ENCODE measurements around the gene LYPD3.
A peak's percentile ranks its signal among the peaks of the same experiment; 100 is the strongest.
"Not testable (repeated sequence)": the region's sequence is repeated elsewhere in the genome, so short reads cannot be mapped to it uniquely, and the experiment has no call there.

LYPD3 gene

DNA sequence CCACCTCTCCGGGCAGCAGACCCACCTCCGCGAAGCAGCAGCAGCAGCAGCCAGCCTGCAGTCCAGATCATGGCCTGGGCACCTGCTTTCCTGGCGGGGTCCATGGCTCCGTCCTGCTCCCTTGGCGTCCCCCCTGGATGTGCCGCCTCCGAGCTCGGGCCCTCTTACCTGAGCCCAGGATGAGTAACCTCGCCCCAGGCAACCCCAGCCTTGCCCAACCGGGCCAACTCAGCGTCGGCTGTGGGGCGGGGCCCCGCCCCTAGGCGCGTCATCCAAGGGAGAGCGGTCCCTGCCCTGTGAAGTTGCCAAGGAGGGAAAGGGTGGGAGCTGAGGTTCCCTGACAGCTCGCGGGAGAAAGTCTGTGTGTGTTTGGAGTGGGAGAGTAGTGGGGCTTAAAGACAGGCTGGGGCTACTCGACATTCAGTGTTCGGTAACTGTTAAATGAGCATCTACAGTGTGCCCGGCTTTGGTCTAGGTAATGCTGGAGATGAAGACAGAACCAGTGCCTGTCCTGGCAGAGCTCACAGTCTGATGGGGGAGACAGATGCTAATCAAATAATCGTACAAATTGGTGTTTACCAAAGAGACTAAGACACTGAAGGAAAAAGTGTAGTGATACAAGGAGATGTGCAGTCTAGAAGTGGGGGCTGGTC lies at the start of gene LYPD3:
Gene LYPD3, minus strand, starts transcription at position 141 of the 653 bp plus-strand sequence. Its CDS starts 37 bp downstream, at position 104.
- TF ChIP-seq, protein P1, sequence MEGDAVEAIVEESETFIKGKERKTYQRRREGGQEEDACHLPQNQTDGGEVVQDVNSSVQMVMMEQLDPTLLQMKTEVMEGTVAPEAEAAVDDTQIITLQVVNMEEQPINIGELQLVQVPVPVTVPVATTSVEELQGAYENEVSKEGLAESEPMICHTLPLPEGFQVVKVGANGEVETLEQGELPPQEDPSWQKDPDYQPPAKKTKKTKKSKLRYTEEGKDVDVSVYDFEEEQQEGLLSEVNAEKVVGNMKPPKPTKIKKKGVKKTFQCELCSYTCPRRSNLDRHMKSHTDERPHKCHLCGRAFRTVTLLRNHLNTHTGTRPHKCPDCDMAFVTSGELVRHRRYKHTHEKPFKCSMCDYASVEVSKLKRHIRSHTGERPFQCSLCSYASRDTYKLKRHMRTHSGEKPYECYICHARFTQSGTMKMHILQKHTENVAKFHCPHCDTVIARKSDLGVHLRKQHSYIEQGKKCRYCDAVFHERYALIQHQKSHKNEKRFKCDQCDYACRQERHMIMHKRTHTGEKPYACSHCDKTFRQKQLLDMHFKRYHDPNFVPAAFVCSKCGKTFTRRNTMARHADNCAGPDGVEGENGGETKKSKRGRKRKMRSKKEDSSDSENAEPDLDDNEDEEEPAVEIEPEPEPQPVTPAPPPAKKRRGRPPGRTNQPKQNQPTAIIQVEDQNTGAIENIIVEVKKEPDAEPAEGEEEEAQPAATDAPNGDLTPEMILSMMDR (IDR thresholded peaks at IDR 0.05; ENCODE audit: low read depth, low read length), result no peak
- DNase-seq (ENCODE audit: low read depth, low spot score), result no peak
- in situ Hi-C loops (cut with HindIII; ENCODE audit: low sequenced_read_pairs), result no loop called here
- H3K4me3 ChIP-seq (ENCODE audit: low read depth, low read length), result peak within 1 kb of the TSS; percentile 71

DNA sequence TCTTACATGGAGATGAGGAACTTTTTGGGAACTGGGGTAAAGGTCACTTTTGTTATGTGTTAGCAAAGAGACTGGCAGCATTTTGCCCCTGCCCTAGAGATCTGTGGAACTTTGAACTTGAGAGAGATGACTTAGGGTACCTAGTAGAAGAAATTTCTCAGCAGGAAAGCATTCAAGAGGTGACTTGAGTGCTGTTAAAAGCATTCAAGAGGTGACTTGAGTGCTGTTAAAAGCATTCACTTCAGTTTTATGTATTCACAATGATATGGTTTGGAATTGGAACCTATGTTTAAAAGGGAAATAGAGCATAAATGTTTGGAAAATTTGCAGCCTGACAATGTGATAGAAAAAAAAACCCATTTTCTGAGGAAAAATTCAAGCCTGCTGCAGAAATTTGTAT lies 47.0 kb upstream of the LYPD3 start:
- in situ Hi-C loops (cut with HindIII; ENCODE audit: low sequenced_read_pairs), result not testable (repeated sequence)

DNA sequence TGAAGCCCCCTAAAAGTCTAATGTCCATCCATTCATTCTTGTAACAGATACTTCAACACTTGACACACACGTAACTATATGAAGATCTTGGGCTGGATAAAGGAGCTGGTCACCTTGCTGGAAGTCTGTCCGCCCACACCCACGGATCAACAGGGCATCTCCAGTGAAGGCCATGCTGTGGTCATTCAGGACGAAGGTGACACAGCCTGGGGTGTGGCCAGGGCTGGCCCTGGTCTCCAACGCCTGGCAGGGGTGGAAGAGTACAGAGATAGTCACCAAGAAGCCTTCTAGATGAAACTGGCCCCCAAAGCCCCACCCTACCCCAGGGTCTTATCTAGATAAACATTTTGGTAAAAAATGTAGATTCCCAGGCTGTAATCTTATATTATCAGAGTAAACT lies 45.9 kb upstream of the LYPD3 start:
- in situ Hi-C loops (cut with HindIII; ENCODE audit: low sequenced_read_pairs), result no loop called here
- TF ChIP-seq, protein P1 (IDR thresholded peaks at IDR 0.05; ENCODE audit: low read depth, low read length), result no peak
- no peak for DNase-seq (ENCODE audit: low read depth, low spot score)
- no peak overlapping the region for H3K4me3 ChIP-seq (ENCODE audit: low read depth, low read length)

More for the DNA sequence above, 47.0 kb upstream of the LYPD3 start:
- not testable (repeated sequence) for H3K4me3 ChIP-seq (ENCODE audit: low read depth, low read length); DNase-seq (ENCODE audit: low read depth, low spot score)

DNA sequence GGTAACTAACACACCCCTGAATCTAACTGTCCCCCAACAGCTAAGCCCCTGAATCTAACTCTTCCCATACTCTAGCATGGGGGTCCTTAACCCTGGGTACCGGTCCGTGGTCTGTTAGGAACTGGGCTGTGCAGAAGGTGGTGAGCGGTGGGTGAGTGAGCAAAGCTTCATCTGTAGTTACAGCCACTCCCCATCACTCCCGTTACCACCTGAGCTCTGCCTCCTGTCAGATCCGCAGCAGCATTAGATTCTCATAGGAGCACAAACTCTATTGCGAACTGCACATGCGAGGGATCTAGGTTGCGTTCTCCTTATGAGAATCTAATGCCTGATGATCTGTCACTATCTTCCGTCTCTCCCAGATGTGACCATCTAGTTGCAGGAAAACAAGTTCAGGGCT lies 45.3 kb upstream of the LYPD3 start:
- in situ Hi-C loops (cut with HindIII; ENCODE audit: low sequenced_read_pairs), result no loop called here
- no peak overlapping the region for H3K4me3 ChIP-seq (ENCODE audit: low read depth, low read length)
- TF ChIP-seq, protein P1 (IDR thresholded peaks at IDR 0.05; ENCODE audit: low read depth, low read length), result no peak
- DNase-seq (ENCODE audit: low read depth, low spot score), result no peak

DNA sequence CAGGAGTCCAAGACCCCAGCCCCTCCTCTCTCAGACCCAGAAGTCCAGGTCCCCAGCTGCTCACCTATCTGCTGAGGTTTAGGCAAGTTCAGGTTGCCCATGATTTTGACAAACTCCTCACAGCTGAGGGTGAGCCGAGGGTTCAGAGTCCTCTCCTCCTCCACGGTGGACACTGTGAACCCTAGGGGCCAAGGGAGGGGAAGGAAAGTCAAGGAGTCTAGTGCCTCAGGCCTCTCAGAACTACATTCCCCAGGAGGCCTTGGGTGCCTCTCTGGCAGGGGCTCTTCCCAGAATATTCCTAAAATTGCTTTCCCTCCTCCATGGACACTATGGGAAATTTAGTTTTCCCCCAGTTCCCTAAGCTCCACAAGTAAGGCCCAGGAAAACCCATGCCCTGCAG lies 42.5 kb upstream of the LYPD3 start:
- TF ChIP-seq, protein P1 (IDR thresholded peaks at IDR 0.05; ENCODE audit: low read depth, low read length), result no peak
- DNase-seq (ENCODE audit: low read depth, low spot score), result no peak
- in situ Hi-C loops (cut with HindIII; ENCODE audit: low sequenced_read_pairs), result no loop called here

DNA sequence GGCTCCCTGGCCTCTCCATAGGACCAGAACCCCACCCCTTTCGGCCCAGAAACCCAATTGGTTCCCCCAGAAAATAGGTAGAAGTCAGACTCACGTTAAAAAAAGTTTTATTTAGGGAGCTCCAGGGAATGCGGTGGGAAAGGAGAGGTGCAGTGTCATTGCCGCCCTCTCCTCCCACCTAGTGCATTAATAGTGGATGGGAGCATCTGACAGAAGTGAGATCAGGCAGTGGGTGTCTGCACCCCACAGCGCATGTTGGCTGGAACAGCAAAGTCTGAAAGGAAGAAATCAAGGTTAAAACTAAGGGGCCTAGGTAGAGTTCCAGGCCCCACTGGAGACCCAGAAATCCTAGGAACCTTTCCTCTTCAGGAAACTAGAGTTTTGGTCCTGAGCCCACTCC lies 41.2 kb upstream of the LYPD3 start:
- no peak overlapping the region for H3K4me3 ChIP-seq (ENCODE audit: low read depth, low read length)
- DNase-seq (ENCODE audit: low read depth, low spot score), result no peak
- in situ Hi-C loops (cut with HindIII; ENCODE audit: low sequenced_read_pairs), result no loop called here
- TF ChIP-seq, protein P1 (IDR thresholded peaks at IDR 0.05; ENCODE audit: low read depth, low read length), result no peak

More for the DNA sequence above, 42.5 kb upstream of the LYPD3 start:
- no peak overlapping the region for H3K4me3 ChIP-seq (ENCODE audit: low read depth, low read length)

DNA sequence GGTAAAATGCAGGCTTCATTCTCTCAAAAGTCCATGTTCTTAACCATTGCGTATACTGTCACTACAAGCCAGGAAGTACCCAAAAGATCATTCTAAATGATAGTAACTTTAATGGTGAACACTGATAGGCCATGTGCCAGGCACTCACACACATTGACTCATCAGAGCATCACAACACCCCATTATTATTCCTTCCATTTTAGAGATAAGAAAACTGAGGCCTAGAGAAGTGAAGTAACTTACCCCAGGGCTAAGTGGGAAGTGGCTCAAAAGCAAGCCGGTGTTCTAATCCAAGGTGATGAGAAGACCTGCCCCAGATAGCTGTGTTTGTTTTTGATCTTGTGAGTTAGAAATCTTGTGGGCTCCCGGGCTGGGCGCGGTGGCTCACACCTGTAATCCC lies 40.5 kb upstream of the LYPD3 start:
- in situ Hi-C loops (cut with HindIII; ENCODE audit: low sequenced_read_pairs), result no loop called here
- DNase-seq (ENCODE audit: low read depth, low spot score), result no peak
- TF ChIP-seq, protein P1 (IDR thresholded peaks at IDR 0.05; ENCODE audit: low read depth, low read length), result no peak

More for the DNA sequence above, 40.5 kb upstream of the LYPD3 start:
- H3K4me3 ChIP-seq (ENCODE audit: low read depth, low read length), result no peak overlapping the region

Data from astrocyte of the spinal cord (primary cell).